GM06990 (cell line): Measurements from ENCODE around the gene MAP2.
"Not testable (repeated sequence)": the region's sequence is repeated elsewhere in the genome, so short reads cannot be mapped to it uniquely, and the experiment has no call there.

Source experiments
- DNase-seq: peaks from one replicate; pipeline ENCODE4 v3.0.0-alpha.2; 2011; ENCODE audit not compliant: insufficient read length; ENCODE audit errors: extremely low read depth
- H3K27me3 ChIP-seq: replicated peaks from 2 replicates; pipeline ENCODE4 v1.6.0; 2011; ENCODE audit warnings: low read length; ENCODE audit not compliant: control insufficient read depth, insufficient read depth
- H3K36me3 ChIP-seq: 2 replicates; pipeline ENCODE4 v1.5.1; 2011; ENCODE audit warnings: low read length; ENCODE audit not compliant: control insufficient read depth, insufficient read depth
- H3K4me3 ChIP-seq: replicated peaks from 2 replicates; pipeline ENCODE4 v1.5.1; 2011; ENCODE audit warnings: low read depth, mild to moderate bottlenecking, control low read depth, low read length
- TF ChIP-seq, protein P1 (sequence below): IDR thresholded peaks from 2 replicates; pipeline ENCODE4 v1.5.1; 2011; ENCODE audit warnings: low read length, control low read depth, mild to moderate bottlenecking, inconsistent platforms; ENCODE audit not compliant: insufficient read depth, poor library complexity, severe bottlenecking

MAP2 gene

DNA sequence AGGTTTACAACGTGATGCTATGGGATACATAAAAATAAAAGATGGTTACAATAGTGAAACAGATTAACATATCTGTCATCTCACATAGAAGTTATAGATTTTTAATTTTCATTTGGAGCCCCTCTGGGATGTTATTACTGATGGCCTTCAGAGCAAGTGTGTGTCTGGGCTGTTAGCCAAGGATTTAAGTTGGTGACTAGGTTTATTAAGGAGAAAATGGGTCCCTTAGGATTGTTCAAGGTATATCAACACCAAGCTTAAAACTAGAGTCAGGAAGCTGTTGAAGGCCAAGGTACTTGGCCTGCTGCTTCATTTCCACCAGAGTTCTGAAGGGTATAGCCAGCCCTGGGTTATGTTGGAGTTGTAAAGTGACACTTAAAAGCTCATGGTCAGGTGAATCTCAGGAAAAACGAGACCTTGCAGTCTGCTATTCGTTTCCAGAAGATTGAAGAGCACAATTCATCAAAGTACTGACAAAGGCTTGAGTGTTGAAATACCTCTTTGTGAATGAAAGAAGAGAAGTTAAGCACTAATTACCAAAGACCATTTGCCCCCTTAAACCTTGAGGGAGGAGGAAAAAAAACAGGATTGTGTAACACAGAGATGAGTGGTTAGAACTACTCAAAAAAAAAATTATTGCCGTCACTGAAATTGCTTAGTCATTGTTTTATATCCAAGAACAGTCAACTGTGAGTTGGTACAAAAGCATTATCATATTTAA is 48.4 kb downstream of the MAP2 start:
- no peaks in the 10 kb centered on the region for H3K36me3 ChIP-seq
- no peak overlapping the region for H3K4me3 ChIP-seq
- no peak for DNase-seq
- TF ChIP-seq, protein P1, sequence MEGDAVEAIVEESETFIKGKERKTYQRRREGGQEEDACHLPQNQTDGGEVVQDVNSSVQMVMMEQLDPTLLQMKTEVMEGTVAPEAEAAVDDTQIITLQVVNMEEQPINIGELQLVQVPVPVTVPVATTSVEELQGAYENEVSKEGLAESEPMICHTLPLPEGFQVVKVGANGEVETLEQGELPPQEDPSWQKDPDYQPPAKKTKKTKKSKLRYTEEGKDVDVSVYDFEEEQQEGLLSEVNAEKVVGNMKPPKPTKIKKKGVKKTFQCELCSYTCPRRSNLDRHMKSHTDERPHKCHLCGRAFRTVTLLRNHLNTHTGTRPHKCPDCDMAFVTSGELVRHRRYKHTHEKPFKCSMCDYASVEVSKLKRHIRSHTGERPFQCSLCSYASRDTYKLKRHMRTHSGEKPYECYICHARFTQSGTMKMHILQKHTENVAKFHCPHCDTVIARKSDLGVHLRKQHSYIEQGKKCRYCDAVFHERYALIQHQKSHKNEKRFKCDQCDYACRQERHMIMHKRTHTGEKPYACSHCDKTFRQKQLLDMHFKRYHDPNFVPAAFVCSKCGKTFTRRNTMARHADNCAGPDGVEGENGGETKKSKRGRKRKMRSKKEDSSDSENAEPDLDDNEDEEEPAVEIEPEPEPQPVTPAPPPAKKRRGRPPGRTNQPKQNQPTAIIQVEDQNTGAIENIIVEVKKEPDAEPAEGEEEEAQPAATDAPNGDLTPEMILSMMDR = no peak
- no peaks in the 10 kb centered on the region for H3K27me3 ChIP-seq

DNA sequence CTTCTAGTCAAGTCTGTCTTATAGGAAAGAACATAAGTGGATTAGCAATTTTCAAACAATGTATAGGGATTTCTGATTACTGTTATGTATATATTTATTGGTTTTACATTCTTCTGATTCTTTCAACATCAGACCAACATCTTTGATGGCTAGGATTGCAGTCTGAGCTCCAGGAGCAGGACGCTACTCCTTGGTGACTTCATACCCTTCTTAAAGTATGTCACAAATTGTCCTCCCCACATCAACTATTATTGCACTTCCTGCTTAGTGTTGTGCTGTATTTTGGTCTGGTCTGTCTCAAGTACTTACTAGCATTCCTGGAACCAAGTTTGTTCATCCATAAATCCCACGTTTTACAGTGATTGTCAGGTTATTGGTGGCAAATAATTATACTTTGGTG is 49.0 kb downstream of the MAP2 start:
- TF ChIP-seq, protein P1 = no peak
- no peak overlapping the region for H3K4me3 ChIP-seq
- H3K27me3 ChIP-seq = no peaks in the 10 kb centered on the region
- no peaks in the 10 kb centered on the region for H3K36me3 ChIP-seq
- DNase-seq = no peak

DNA sequence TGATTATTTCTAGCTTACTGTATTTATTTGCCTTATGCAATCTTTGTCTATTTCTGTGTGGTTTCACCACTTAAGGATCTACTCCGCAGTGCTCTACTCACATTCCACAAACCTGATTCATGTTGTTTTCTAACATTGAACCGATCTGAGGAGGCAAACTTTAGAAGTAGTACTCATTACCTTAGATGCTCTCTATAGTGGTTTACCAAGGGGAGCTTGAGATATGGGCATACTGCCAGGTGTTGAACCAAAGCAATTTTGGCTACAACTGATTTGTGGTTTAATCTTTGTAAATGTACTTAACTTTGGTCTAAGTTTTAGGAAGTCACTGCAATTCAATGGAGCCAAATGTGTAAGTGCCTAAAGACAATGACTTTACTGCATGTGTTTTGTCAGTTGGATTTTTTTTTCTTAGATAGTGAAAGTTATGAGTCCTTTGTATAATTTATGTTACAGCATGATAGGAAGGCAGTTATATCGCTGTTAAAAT is 50.1 kb downstream of the MAP2 start:
- DNase-seq = no peak
- Histone ChIP-seq H3K4me3 (no peak overlapping the region), H3K36me3 (no peaks in the 10 kb centered on the region), H3K27me3 (no peaks in the 10 kb centered on the region)
- TF ChIP-seq, protein P1 = no peak

DNA sequence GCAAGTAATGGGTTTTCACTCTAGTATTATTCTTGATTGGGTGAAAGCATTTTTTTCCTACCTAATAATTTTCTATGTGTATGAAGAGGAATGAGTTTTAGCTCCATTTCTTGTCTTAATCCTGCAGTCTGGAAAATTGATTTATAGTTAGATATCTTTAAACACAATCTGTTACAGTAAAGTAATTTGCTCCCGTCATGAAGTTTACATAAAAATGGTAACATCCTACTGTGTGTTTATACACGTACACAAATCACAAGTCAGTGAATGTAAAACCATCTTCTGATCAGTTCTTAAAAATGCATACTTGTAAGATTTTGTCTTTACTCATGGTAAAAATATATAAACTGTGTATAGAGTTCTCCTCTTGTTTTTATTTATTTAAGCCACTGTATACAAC is 51.1 kb downstream of the MAP2 start:
- DNase-seq = no peak
- H3K4me3 ChIP-seq = no peak overlapping the region
- TF ChIP-seq, protein P1 = no peak

DNA sequence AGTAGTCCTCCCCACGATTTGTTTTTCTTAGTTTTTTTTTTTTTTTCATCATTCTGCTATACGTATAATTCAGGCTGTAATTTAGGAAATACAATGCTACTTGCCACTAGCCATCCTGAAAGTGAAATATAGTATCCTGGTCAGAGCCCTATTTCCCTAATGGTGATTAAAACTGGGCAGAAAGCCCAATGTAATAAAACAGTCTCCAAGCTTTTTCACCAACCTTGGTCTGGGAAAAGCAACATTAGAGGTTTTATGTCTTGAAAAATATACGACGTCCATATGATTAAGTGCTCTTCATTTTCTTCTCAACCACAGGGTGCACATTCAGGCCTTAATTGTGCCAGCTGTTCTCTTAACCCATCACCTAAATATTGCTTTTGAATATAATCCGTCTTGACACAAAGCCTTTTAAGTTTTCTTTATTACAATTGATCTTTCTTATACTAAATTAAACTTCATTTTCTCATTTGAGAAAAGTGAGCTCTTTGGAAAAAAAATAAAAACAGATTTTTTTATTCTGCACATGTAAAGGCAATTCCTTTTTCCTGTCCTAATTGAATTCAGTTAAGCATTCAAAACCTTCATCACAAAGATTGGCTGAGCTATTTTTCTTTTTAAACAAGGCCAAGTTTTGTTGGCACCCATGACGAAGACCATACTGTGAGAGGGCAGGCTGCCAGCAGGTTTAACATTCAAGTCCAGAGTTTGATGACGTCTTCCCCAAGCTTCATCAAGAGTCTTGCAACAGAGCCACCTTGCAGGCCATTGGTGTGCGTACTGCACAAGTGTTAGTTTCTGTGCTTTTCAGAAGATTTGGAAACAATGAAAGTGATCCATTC is 52.7 kb downstream of the MAP2 start:
- DNase-seq = no peak
- H3K36me3 ChIP-seq = no peaks in the 10 kb centered on the region
- H3K4me3 ChIP-seq = no peak overlapping the region
- H3K27me3 ChIP-seq = no peaks in the 10 kb centered on the region
- TF ChIP-seq, protein P1 = no peak

More for the DNA sequence above, 51.1 kb downstream of the MAP2 start:
- no peaks in the 10 kb centered on the region for H3K36me3 ChIP-seq
- H3K27me3 ChIP-seq = no peaks in the 10 kb centered on the region

DNA sequence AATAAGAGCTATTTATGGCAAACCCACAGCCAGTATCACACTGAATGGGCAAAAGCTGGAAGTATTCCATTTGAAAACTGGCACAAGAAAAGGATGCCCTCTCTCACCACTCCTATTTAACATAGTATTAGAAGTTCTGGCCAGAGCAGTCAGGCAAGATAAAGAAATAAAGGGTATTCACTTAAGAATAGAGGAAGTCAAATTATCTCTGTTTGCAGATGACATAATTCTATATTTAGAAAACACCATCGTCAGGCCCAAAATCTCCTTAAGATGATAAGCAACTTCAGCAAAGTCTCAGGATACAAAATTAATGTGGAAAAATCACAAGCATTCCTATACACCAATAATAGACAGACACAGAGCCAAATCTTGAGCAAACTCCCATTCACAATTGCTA is 68.4 kb downstream of the MAP2 start:
- not testable (repeated sequence) for H3K4me3 ChIP-seq, H3K36me3 ChIP-seq, H3K27me3 ChIP-seq, DNase-seq

DNA sequence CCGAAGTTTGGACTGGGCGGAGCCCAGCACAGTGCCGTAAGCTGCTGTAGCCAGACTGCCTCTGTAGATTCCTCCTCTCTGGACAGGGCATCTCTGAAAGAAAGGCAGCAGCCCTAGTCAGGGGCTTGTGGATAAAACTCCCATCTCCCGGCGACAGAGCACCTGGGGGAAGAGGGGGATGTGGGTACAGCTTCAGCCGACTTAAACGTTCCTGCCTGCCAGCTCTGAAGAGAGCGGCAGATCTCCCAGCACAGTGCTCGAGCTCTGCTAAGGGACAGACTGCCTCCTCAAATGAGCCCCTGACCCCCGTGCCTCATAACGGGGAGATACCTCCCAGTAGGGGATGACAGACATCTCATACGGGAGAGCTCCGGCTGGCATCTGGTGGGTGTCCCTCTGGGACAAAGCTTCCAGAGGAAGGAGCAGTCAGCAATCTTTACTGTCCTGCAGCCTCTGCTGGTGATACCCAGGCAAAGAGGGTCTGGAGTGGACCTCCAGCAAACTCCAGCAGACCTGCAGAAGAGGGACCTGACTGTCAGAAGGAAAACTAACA is 71.3 kb downstream of the MAP2 start:
- H3K4me3 ChIP-seq, H3K36me3 ChIP-seq, H3K27me3 ChIP-seq, DNase-seq: not testable (repeated sequence)
